Measurements from ENCODE around the gene CDKAL1. TPM values are rescaled to one million over a fixed set of nuclear protein-coding genes. Genes with fewer than 3 reads are reported as not detected.

Gene CDKAL1
- total and polyA plus RNA-seq, 4 donors, result 2.0 to 12.9 (median 6.7) TPM

DNA sequence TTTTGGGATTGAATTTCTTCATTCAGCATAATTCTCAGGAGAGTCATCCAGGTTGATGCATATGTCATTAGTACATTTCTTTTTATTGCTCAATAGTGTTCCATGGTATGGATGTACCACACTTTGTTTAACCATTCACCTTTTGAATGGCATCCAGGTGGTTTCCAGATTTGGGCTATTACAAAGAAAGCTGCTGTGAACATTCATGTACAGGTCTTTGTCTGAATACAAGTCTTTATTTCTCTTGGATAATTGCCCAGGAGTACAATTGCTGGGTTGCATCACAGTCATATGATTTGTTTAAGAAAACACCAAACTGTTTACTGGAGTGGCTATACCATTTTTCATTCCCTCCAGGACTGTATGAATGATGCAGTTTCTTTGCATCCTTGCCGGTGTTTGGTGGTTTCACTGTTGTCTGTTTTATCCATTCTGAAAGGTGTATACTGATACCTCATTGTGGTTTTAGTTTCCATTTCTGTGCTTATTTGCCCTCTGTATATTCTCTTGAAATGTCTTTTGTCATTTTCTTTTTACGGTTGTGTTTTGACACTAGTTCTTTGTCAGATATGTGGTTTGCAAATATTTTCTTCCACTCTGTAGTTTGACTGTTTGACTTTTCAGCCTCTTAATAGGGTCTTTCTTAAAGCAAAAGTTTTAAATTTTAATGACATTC lies 8.8 kb downstream of the CDKAL1 start:
- H3K36me3 ChIP-seq (ENCODE audit: control insufficient read depth in 4 of 4, insufficient read depth in 3 of 4, low read depth in 1 of 4, low read length in 3 of 4), result peaks cover 2 to 10% (median 7%) of the 10 kb centered on the region in 4 donors

More for the DNA sequence above, 8.8 kb downstream of the CDKAL1 start:
- no peak for DNase-seq (ENCODE audit: low spot score)
- no peak overlapping the region for H3K9ac ChIP-seq (ENCODE audit: low read depth in 1 of 2, low read length in 2 of 2)
- 81% methylated on average over 2 of the region's 2 CpGs for WGBS
- H3K9me3 ChIP-seq (ENCODE audit: control insufficient read depth in 4 of 4, low read length in 3 of 4), result no peaks in the 10 kb centered on the region
- no peak for TF ChIP-seq HNF4A (conservative IDR thresholded peaks at IDR 0.05)
- TF ChIP-seq, protein P1, sequence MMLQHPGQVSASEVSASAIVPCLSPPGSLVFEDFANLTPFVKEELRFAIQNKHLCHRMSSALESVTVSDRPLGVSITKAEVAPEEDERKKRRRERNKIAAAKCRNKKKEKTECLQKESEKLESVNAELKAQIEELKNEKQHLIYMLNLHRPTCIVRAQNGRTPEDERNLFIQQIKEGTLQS (IDR thresholded peaks at IDR 0.05), result no peak
- no peak for TF ChIP-seq EGR1 (IDR thresholded peaks at IDR 0.05; ENCODE audit: low read depth in 2 of 2)
- no peak for TF ChIP-seq MAX (IDR thresholded peaks at IDR 0.05)
- no peak for TF ChIP-seq REST (IDR thresholded peaks at IDR 0.05)
- TF ChIP-seq, protein P2, sequence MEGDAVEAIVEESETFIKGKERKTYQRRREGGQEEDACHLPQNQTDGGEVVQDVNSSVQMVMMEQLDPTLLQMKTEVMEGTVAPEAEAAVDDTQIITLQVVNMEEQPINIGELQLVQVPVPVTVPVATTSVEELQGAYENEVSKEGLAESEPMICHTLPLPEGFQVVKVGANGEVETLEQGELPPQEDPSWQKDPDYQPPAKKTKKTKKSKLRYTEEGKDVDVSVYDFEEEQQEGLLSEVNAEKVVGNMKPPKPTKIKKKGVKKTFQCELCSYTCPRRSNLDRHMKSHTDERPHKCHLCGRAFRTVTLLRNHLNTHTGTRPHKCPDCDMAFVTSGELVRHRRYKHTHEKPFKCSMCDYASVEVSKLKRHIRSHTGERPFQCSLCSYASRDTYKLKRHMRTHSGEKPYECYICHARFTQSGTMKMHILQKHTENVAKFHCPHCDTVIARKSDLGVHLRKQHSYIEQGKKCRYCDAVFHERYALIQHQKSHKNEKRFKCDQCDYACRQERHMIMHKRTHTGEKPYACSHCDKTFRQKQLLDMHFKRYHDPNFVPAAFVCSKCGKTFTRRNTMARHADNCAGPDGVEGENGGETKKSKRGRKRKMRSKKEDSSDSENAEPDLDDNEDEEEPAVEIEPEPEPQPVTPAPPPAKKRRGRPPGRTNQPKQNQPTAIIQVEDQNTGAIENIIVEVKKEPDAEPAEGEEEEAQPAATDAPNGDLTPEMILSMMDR (IDR thresholded peaks at IDR 0.05; ENCODE audit: low read depth, low read length, missing input control), result no peak
- no peak for TF ChIP-seq FOXA2 (IDR thresholded peaks at IDR 0.05)
- TF ChIP-seq GABPA (IDR thresholded peaks at IDR 0.05 in 1 of 2, conservative IDR thresholded peaks at IDR 0.05 in 1 of 2), result no peak
- no peak for TF ChIP-seq SP1 (IDR thresholded peaks at IDR 0.05)
- TF ChIP-seq FOXA1 (IDR thresholded peaks at IDR 0.05), result no peak
- no peak for TF ChIP-seq ZBTB33 (IDR thresholded peaks at IDR 0.05)
- TF ChIP-seq RAD21 (IDR thresholded peaks at IDR 0.05), result no peak
- no peak for TF ChIP-seq TAF1 (conservative IDR thresholded peaks at IDR 0.05)
- no peak for TF ChIP-seq NR2F2 (IDR thresholded peaks at IDR 0.05)
- H3K27ac ChIP-seq (ENCODE audit: low read depth in 1 of 2, low read length in 2 of 2), result no peak overlapping the region
- H3K27me3 ChIP-seq (ENCODE audit: control insufficient read depth in 4 of 4, insufficient read depth in 4 of 4, low read length in 3 of 4), result no peaks in the 10 kb centered on the region
- no peak overlapping the region for H3K4me3 ChIP-seq (ENCODE audit: low read depth in 1 of 3, low read length in 3 of 3)
- H3K4me1 ChIP-seq (ENCODE audit: control insufficient read depth in 4 of 4, insufficient read depth in 4 of 4, low read length in 3 of 4), result peaks cover 0 to 5% (median 0%) of the 10 kb centered on the region in 4 donors

All from liver (tissue), 9 donors.